ENCODE measurements around the gene EDC4.

DNA sequence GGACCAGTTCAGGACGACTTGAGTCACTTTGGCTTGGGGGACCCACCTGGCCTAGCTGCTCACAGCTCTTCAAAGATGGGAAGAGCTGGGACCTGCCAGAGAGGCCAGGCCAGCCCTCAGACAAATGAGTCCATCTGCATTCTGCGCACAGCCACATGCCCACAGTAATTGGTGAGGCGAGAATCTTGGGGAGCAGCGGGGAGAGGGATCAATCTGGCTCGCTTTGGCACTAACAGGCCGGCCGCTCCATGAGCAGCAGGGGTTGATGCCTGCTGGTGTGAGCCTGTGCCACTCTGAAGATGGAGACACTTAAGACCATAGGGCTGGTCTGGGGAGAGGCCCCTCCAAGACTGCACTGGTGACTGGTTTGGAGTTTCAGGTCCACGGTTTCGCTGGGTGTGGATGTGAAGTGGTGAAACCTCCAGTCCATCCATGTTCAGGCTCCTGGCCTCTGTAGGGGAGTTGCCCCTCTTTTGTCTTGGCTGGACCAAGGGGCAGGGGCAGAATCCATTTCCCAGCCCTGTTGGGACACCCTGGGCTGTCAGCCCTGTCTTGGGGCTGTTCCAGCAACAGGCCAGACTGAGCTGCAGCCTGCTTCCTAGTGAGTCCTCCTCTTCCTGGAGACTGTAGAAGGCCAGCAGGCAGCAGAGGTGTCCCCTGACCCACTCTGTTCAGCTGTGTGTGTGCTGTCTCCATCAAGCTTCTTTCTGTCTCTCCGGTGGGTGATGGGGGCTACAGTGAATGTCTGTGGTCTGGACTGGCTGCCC lies 51.5 kb downstream of the EDC4 start:
- no peak for TF ChIP-seq HDAC3 (IDR thresholded peaks at IDR 0.05; ENCODE audit: borderline replicate concordance, partially characterized antibody)
- no peak for TF ChIP-seq ETV1 (tag; conservative IDR thresholded peaks at IDR 0.05; ENCODE audit: low read depth)
- TF ChIP-seq SRSF1 (IDR thresholded peaks at IDR 0.05; ENCODE audit: low read depth, low read length), result no peak
- TF ChIP-seq MTA2 (IDR thresholded peaks at IDR 0.05; ENCODE audit: low read depth), result no peak
- no peak for TF ChIP-seq ZBTB1 (CRISPR knock-in tag; IDR thresholded peaks at IDR 0.05; ENCODE audit: borderline replicate concordance, low read depth)
- TF ChIP-seq RFX5 (IDR thresholded peaks at IDR 0.05; ENCODE audit: low read depth, low read length), result no peak
- TF ChIP-seq EGR1 (conservative IDR thresholded peaks at IDR 0.05), result no peak
- TF ChIP-seq, protein P1, sequence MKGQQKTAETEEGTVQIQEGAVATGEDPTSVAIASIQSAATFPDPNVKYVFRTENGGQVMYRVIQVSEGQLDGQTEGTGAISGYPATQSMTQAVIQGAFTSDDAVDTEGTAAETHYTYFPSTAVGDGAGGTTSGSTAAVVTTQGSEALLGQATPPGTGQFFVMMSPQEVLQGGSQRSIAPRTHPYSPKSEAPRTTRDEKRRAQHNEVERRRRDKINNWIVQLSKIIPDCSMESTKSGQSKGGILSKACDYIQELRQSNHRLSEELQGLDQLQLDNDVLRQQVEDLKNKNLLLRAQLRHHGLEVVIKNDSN (CRISPR knock-in tag; IDR thresholded peaks at IDR 0.05), result no peak
- TF ChIP-seq, protein P2, sequence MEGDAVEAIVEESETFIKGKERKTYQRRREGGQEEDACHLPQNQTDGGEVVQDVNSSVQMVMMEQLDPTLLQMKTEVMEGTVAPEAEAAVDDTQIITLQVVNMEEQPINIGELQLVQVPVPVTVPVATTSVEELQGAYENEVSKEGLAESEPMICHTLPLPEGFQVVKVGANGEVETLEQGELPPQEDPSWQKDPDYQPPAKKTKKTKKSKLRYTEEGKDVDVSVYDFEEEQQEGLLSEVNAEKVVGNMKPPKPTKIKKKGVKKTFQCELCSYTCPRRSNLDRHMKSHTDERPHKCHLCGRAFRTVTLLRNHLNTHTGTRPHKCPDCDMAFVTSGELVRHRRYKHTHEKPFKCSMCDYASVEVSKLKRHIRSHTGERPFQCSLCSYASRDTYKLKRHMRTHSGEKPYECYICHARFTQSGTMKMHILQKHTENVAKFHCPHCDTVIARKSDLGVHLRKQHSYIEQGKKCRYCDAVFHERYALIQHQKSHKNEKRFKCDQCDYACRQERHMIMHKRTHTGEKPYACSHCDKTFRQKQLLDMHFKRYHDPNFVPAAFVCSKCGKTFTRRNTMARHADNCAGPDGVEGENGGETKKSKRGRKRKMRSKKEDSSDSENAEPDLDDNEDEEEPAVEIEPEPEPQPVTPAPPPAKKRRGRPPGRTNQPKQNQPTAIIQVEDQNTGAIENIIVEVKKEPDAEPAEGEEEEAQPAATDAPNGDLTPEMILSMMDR (IDR thresholded peaks at IDR 0.05 in 2 of 3, conservative IDR thresholded peaks at IDR 0.05 in 1 of 3; ENCODE audit: insufficient read depth in 2 of 3, low read depth in 1 of 3, low read length in 3 of 3), result no peak
- no peak for TF ChIP-seq POLR2AphosphoS5 (IDR thresholded peaks at IDR 0.05; ENCODE audit: control insufficient read depth, insufficient read depth, low read depth, low read length)
- no peak for TF ChIP-seq ZNF217 (CRISPR knock-in tag; IDR thresholded peaks at IDR 0.05)
- no peak for TF ChIP-seq ZNF12 (CRISPR knock-in tag; IDR thresholded peaks at IDR 0.05)
- no peak for TF ChIP-seq JUN (IDR thresholded peaks at IDR 0.05; ENCODE audit: borderline replicate concordance, low read depth, low read length)
- no peak for TF ChIP-seq JUN (CRISPR knock-in tag; IDR thresholded peaks at IDR 0.05; ENCODE audit: borderline replicate concordance)
- TF ChIP-seq NCOA1 (IDR thresholded peaks at IDR 0.05; ENCODE audit: low read depth), result no peak
